D721Med (cell line): ENCODE data around the gene TCERG1L.
"Not testable (repeated sequence)": the region's sequence is repeated elsewhere in the genome, so short reads cannot be mapped to it uniquely, and the experiment has no call there.

ENCODE experiments used
- DNase-seq: peaks from one replicate; pipeline ENCODE4 v3.0.0; 2011; ENCODE audit warnings: low spot score; ENCODE audit not compliant: insufficient read length
- FAIRE-seq: peaks from 2 replicates; lab custom pipeline; 2011; peaks lifted over from hg19 to GRCh38; lab: Jason Lieb, UNC
- TF ChIP-seq, protein P1 (sequence below): IDR thresholded peaks from 2 replicates; pipeline ENCODE4 v1.5.1; 2012; ENCODE audit warnings: mild to moderate bottlenecking, control low read depth; ENCODE audit not compliant: insufficient read depth; ENCODE audit errors: missing control alignments

Gene TCERG1L

DNA sequence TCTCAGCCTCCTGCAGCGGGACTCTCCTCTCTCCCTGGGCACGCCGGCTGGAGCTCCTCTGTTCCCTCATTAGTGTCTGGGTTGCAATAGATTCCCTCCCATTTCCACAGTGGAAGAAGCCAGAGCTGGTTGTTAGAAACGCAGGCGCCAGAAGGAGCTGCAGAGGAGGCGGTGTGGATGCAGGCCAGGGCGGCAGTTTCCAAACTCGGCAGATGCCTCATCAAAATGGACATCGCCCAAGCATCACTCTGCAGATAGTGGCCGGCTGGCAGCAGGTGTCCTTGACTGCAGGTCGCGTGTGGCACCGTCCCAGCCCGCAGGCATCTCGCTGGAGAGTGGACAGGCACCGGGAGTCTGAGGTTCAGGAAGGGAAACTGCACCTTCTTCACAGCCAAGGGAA is 201.8 kb downstream of the TCERG1L start:
- TF ChIP-seq, protein P1, sequence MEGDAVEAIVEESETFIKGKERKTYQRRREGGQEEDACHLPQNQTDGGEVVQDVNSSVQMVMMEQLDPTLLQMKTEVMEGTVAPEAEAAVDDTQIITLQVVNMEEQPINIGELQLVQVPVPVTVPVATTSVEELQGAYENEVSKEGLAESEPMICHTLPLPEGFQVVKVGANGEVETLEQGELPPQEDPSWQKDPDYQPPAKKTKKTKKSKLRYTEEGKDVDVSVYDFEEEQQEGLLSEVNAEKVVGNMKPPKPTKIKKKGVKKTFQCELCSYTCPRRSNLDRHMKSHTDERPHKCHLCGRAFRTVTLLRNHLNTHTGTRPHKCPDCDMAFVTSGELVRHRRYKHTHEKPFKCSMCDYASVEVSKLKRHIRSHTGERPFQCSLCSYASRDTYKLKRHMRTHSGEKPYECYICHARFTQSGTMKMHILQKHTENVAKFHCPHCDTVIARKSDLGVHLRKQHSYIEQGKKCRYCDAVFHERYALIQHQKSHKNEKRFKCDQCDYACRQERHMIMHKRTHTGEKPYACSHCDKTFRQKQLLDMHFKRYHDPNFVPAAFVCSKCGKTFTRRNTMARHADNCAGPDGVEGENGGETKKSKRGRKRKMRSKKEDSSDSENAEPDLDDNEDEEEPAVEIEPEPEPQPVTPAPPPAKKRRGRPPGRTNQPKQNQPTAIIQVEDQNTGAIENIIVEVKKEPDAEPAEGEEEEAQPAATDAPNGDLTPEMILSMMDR, result no peak
- no peak for FAIRE-seq
- DNase-seq, result no peak

DNA sequence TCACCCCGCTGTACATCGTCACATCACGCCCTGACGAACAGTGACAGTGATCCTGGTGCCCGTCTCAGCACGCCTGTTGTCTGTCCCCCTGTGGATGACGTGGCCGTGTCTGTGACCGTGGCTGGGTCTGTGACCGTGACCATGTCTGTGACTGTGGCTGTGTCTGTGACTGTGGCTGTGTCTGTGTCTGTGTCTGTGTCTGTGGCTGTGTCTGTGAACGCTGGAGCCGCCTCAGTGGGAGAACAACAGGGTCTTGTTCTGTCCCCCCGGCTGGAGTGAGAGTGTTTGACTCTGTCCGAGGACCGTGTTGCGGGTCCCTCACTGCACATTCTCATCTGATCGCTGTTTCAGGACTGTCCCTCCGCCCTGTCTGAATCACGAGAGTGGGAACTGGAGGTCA is 202.2 kb downstream of the TCERG1L start:
- DNase-seq (no peak), FAIRE-seq (no peak)
- TF ChIP-seq, protein P1, result no peak

DNA sequence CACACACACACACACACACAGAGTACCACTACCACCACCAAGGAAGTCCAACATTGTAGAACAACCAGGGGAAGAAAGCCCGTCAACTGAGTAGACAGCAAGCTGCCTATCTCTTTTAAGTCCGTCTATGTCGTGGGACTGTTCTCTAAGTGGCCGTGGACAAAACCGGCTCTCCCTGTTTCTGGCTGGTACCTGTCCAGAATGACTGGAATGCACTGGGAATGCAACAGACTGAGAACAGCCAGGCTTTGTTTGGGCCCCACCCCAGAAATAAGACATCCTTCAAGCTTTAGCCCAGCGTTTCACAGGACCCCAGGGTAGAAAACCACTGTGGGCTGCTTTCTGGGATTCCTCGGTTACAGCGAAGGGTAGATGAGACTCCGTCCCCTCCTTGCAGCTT is 203.6 kb downstream of the TCERG1L start:
- TF ChIP-seq, protein P1, result no peak
- FAIRE-seq, result no peak
- DNase-seq, result no peak

DNA sequence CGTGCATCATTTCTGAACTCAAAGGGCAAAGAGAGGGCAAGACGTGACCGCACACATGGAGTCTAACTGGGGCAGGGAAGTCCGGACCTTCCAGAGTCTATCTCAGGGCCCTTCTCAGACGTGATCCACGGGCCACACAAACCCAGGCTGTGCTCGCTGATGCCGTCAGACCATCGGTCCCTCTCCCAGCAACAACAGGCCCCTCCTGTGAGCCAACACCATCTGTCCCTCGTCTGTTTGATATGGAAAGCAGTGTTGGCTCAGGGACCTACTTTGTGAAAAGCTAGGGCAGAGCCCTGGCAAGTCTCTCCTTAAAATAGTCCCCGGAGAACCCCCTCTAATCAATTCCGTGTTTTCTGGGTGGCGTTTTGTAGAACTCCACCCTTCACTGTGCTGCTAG is 208.8 kb downstream of the TCERG1L start:
- FAIRE-seq (no peak), DNase-seq (no peak)
- TF ChIP-seq, protein P1, result no peak

DNA sequence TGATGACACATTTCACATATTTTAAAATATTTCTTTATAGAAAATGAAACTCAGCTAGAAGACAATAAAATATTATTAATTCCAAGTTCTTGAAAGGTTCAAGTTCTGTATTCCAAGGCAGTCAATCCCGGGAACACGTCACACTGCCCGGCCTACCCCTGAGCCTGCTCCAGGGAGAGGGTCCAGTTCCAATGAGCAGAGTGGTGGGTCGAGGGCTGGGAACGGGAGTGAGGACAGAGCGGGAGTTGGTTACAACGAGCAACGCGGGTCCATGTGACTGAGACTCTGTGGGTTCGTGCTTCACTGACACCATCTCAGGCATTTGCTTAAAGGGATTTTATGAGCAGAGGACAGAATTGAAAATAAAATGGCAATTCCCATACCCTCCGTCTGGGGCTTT is 209.4 kb downstream of the TCERG1L start:
- no peak for FAIRE-seq
- TF ChIP-seq, protein P1, result no peak
- no peak for DNase-seq

DNA sequence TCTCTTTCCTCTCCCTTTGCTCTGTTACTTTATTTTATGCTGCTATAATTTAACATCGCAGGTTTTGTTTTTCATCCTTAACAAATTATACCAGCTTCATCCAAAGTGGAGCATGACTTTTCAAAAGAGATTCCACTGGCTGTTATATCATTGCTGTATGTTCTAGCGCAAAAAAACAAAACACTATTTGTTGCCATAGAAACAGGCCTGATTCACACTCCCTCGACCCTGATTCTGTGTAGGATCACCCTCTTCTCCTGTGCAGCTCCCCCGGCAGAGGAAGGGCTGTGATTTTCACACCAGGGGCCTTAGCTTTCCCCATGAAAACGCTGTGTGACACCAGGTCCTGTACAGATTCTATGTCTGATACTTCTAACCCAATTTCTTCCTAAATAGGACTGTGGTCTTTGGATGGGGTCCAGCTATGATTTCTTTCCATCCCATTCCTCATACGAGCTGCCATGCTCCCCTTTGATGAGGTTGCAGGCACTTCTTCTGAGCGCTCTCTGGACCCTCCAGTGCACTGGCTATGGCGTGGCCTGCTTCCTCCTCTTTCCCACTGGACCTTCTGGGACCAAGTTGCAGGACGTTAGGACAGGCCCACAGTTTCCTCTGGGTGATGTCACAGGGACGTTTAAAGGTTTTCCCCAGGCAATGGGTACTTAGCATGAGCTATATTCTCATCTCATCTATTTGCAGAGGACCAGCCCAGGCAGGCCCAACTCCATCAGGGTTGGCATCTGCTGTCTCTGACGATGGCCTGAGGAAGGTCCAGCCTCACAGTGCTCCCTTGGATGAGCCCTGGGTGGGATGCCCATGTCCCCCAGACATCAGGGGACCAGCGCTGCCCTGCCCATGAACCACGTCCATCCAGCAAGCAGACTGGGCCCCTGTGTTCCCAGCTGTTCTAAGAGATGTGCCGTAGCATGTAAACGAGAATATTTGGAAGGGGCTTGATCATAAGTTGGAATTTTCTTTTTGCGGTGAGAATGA is 210.8 kb downstream of the TCERG1L start:
- not testable (repeated sequence) for FAIRE-seq, DNase-seq

DNA sequence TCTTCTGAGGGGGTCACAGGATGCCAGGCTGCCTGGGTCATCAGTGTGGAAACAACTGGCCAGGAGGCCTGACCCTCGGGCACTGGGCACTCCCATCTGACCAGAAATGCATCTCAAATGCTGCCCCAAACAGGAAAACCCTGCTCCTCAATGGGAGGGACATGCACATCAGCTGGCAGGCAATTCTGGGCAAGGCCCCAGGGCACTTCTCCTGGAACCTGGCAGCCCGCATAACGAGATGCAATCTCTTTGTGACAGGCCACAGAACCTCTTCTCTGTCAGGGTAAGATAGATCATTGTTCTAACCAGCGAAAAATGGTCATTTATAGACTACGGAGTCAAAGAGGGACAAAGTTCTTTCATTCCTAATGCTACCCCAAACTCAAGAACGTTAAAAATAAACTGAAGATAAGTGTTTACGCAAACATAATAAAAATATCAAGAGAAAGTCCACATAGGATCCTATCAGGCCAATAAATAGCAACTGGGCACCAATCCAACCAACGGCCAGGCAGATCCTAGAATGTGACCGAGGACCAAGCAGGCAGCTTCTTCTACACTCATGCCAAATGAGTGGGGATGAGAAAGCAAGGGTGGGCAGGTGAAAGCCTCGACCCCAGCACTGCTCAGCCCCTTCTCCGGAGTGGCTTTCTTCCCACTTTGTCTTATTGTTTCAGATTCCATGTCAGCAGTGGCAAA is 212.3 kb downstream of the TCERG1L start:
- FAIRE-seq (no peak), DNase-seq (no peak)
- TF ChIP-seq, protein P1, result no peak
